ENCODE results near the gene KRTAP5-2. TPM values are rescaled to one million over a fixed set of nuclear protein-coding genes. Genes with fewer than 3 reads are reported as not detected.

KRTAP5-2 gene
- total RNA-seq, 1 donor from 2014 or later: not detected

- no peak for DNase-seq (ENCODE audit: low read depth in 2 of 2)
Observed at GRCh38 chr11:1556278-1556902, 41.7 kb downstream of the KRTAP5-2 start.

DNA sequence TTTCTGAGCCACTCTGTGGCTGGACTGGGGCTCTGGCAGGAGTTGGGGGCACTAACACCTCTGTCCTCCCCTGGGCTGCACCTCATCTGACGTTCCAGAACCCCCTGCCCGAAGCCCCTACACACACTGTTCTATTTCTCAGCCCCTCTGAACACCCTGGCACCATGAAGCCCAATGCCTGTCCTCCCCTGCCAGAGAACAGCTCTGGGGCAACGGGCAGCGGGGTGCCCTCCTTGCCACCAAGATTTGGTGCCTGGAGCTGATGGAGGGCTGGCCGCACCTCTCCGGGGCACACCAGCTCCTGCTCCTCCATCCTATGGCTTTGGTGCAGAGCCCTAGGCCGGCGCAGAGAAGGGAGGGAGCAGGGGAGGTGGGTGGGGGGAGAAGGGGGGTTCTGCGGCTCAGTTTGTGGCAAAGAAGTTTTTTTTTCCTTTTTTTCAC is 42.4 kb downstream of the KRTAP5-2 start:
- DNase-seq (ENCODE audit: low read depth in 2 of 2): no peak

DNA sequence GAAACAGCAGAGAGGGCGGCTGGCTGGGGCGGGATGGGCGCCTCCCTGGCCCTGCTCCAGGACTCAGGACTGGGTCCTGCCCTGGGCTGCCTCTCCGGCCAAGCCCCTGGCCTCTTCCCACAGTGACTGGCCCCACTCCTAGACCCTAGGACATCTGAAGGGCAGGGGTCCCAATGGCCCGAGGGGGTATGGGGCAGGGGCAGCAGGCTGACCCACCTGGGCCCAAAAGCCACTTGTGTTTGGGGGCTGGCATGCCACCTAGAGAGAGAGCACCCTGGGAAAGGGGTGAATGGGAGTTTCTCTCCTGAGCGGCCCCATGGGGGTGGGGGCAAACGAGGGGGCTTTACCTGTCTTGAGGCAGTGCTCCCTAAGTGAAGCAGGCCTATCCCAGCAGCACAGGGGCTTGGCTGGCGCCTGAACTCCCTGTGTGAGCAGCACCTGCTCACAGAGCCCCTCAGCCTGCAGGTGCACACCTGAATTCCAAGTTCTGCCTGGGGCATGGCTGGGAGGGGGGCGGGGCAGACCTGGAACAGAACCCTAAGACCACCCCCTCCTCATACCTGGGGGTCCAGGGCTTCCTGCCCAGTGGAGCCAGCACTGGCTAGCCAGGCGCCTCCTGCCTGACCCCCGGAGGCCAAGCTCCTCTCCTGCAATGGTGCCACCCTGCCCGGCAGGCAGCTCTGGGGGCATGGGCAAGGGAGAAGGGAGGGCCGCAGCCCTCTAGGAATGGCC is 42.9 kb downstream of the KRTAP5-2 start:
- DNase-seq (ENCODE audit: low read depth in 2 of 2): no peak

GRCh38 chr11:1553808-1554594 is 44.1 kb downstream of the KRTAP5-2 start:
- DNase-seq (ENCODE audit: low read depth in 2 of 2): no peak

- no peak for DNase-seq (ENCODE audit: low read depth in 2 of 2)
Observed at GRCh38 chr11:1549338-1550330, 48.5 kb downstream of the KRTAP5-2 start.

DNA sequence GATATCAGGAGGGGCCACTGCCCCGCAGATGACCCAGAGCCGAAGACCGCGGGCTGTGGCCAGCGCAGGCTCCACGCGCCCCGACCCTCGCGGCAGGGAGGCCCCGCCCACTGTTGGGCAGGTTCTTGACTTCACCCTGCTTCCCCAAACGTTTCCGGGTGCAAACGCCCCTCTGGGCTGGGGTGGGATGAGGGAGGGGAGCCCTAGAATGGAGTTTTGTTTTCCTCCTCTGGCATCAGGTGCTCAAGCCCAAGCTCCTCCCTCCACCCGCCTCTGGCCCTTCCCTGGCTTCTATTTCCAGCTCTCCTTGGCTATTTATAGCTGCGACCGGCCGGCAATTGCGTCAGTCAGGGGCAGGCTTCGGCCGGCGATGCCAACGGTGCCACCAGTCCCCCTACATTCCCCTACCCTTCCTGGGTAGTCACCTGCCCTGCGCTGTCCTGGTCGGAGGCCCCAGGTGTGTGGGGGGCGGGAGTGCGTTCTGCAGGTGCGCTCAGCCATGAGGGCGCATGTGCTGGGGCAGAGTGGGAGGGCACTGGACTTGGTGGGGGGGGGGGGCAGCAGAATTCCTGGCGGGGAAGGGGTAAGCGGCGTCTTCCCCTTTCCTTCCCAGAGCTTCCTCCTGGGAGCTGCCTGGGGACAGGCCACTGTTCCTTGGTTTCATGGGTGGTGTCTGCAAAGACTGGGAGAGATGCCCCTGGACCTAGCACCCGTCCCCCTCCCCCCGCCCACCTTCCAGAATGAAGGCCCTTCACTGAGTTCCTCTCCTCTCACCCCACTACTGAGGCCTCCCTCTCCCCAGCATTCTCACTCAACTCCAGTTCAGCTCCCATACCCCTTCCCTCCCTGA is 49.6 kb downstream of the KRTAP5-2 start:
- DNase-seq (ENCODE audit: low read depth in 2 of 2): peak in 1 of 2 donors; percentile 31

GRCh38 chr11:1547467-1548098 is 50.5 kb downstream of the KRTAP5-2 start:
- DNase-seq (ENCODE audit: low read depth in 2 of 2): no peak

Other genes starting within 250 kb of the KRTAP5-2 start
- 0.38 and 0.39 TPM in 2 replicates for gene BRSK2, start 208.4 kb downstream of the KRTAP5-2 start, total RNA-seq
- 42.2 and 52.2 TPM in 2 replicates for gene MOB2, start 111.5 kb downstream of the KRTAP5-2 start, total RNA-seq
- 0.26 and 0.76 TPM in 2 replicates for gene DUSP8, start 26.0 kb downstream of the KRTAP5-2 start, total RNA-seq
- gene KRTAP5-1, start 13.0 kb downstream of the KRTAP5-2 start, total RNA-seq: not detected in 2 replicates
- not detected in 2 replicates for gene KRTAP5-3, start 10.2 kb upstream of the KRTAP5-2 start, total RNA-seq
- gene KRTAP5-4, start 23.8 kb upstream of the KRTAP5-2 start, total RNA-seq: not detected in 2 replicates
- not detected in 2 replicates for gene KRTAP5-5, start 31.5 kb upstream of the KRTAP5-2 start, total RNA-seq
- 0.13 and 0.25 TPM in 2 replicates for gene KRTAP5-6, start 98.9 kb upstream of the KRTAP5-2 start, total RNA-seq
- gene IFITM10, start 152.3 kb upstream of the KRTAP5-2 start, total RNA-seq: 0.39 and 1.3 TPM in 2 replicates
- 105 and 909 TPM in 2 replicates for gene CTSD, start 165.6 kb upstream of the KRTAP5-2 start, total RNA-seq
- gene SYT8, start 236.7 kb upstream of the KRTAP5-2 start, total RNA-seq: under 0.01 and 0.13 TPM in 2 replicates
- not detected in 2 replicates for gene TNNI2, start 240.7 kb upstream of the KRTAP5-2 start, total RNA-seq